Astrocyte (in vitro differentiated cells and primary cell): ENCODE measurements around the gene CPNE2. TPM values are rescaled to one million over a fixed set of nuclear protein-coding genes. Genes with fewer than 3 reads are reported as not detected.
A peak's percentile ranks its signal among the peaks of the same experiment; 100 is the strongest.

ENCODE experiments used
- DNase-seq: peaks from one replicate; pipeline ENCODE4 v3.0.0-alpha.2; 2010; ENCODE audit warnings: low read depth
- FAIRE-seq: peaks from 2 replicates; lab custom pipeline; 2011; peaks lifted over from hg19 to GRCh38; lab: Jason Lieb, UNC
- H2AFZ ChIP-seq: 2 replicates; pipeline ENCODE4 v1.6.0; 2012; ENCODE audit warnings: low read depth, low read length, inconsistent platforms
- H3K27ac ChIP-seq: 2 replicates; pipeline ENCODE4 v1.5.1; 2011; ENCODE audit warnings: low read depth, low read length, inconsistent platforms
- H3K27me3 ChIP-seq: 2 replicates; pipeline ENCODE4 v1.6.0; 2011; ENCODE audit warnings: low read length, inconsistent platforms; ENCODE audit not compliant: insufficient read depth
- H3K36me3 ChIP-seq: 2 replicates; pipeline ENCODE4 v1.5.1; 2011; ENCODE audit warnings: low read length, inconsistent platforms; ENCODE audit not compliant: insufficient read depth
- H3K4me1 ChIP-seq: 2 replicates; pipeline ENCODE4 v1.5.1; 2011; ENCODE audit warnings: low read length, inconsistent platforms; ENCODE audit not compliant: insufficient read depth
- H3K4me2 ChIP-seq: 2 replicates; pipeline ENCODE4 v1.6.0; 2012; ENCODE audit warnings: low read length, inconsistent platforms
- H3K4me3 ChIP-seq: 2 replicates; pipeline ENCODE4 v1.5.1; 2011; ENCODE audit warnings: low read depth, mild to moderate bottlenecking, low read length, inconsistent platforms; ENCODE audit not compliant: insufficient read depth
- H3K79me2 ChIP-seq: 2 replicates; pipeline ENCODE4 v1.6.0; 2012; ENCODE audit warnings: mild to moderate bottlenecking, low read length, inconsistent platforms; ENCODE audit not compliant: insufficient read depth
- H3K9ac ChIP-seq: 2 replicates; pipeline ENCODE4 v1.6.0; 2012; ENCODE audit warnings: mild to moderate bottlenecking, low read length, inconsistent platforms
- H3K9me3 ChIP-seq: 2 replicates; pipeline ENCODE4 v1.5.1; 2012; ENCODE audit warnings: low read depth, mild to moderate bottlenecking, low read length, inconsistent platforms; ENCODE audit not compliant: insufficient read depth
- H4K20me1 ChIP-seq: 2 replicates; pipeline ENCODE4 v1.6.0; 2012; ENCODE audit warnings: low read length, inconsistent platforms; ENCODE audit not compliant: insufficient read depth
- H3K27ac Mint-ChIP-seq: one replicate; pipeline ENCODE4 v1.8.0; 2021; ENCODE audit warnings: mild to moderate bottlenecking, mixed read lengths; ENCODE audit not compliant: unreplicated experiment
- H3K27me3 Mint-ChIP-seq: one replicate; pipeline ENCODE4 v1.8.0; 2021; ENCODE audit warnings: low read depth, mixed read lengths; ENCODE audit not compliant: unreplicated experiment
- H3K36me3 Mint-ChIP-seq: one replicate; pipeline ENCODE4 v1.8.0; 2021; ENCODE audit warnings: low read depth, mixed read lengths; ENCODE audit not compliant: unreplicated experiment
- H3K4me1 Mint-ChIP-seq: one replicate; pipeline ENCODE4 v1.8.0; 2021; ENCODE audit warnings: low read depth, mixed read lengths; ENCODE audit not compliant: unreplicated experiment
- H3K4me3 Mint-ChIP-seq: one replicate; pipeline ENCODE4 v1.8.0; 2021; ENCODE audit warnings: mild to moderate bottlenecking, moderate library complexity, mixed read lengths; ENCODE audit not compliant: unreplicated experiment
- H3K9me3 Mint-ChIP-seq: one replicate; pipeline ENCODE4 v1.8.0; 2021; ENCODE audit warnings: mild to moderate bottlenecking, mixed read lengths; ENCODE audit not compliant: unreplicated experiment
- EZH2 ChIP-seq: IDR thresholded peaks from 2 replicates; pipeline ENCODE4 v1.6.1; 2012; ENCODE audit warnings: mild to moderate bottlenecking, low read length, inconsistent platforms; ENCODE audit not compliant: insufficient read depth
- total RNA-seq: library from RNA; stranded (reverse); gene quantifications from 2 replicates; pipeline ENCODE4 v1.2.1, GENCODE V29; 2021
- TF ChIP-seq, protein P1 (sequence below): IDR thresholded peaks from 2 replicates; pipeline ENCODE4 v1.5.1; 2011; ENCODE audit warnings: low read depth, mild to moderate bottlenecking, inconsistent platforms, low read length, moderate library complexity; ENCODE audit not compliant: insufficient read depth

Gene CPNE2
- total RNA-seq, 1 donor from 2014 or later, result 19.3 TPM

DNA sequence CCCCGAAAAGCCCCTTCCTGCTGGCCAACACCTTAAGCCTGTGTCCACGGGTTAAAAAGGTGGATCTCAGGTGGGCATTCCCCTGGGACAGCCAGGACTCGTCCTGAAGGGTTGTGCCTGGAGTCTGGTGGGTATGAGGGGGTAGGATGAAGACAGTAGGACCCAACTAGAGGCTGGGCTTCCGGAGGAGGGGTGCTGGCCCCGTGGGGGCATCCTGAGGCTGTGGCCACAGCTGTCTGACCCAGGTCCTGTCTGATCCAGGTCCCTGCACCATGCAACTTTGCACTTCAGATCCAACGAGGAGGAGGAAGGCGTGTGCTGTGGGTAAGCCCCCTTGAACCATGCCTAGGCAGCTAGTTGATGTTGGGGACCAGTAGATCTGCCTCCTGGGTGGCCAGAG is 37.6 kb upstream of the CPNE2 start:
- Histone ChIP-seq H3K4me3 (no peak overlapping the region), H3K79me2 (no peaks in the 10 kb centered on the region), H3K9ac (no peak overlapping the region), H3K27me3 (no peaks in the 10 kb centered on the region), H3K27ac (no peak overlapping the region), H2AFZ (no peak overlapping the region), H3K4me2 (no peak overlapping the region), H3K4me1 (no peaks in the 10 kb centered on the region), H3K36me3 (no peaks in the 10 kb centered on the region), H4K20me1 (no peaks in the 10 kb centered on the region), H3K9me3 (no peaks in the 10 kb centered on the region)
- DNase-seq (no peak), FAIRE-seq (no peak)
- Mint-ChIP-seq H3K27ac (no peak overlapping the region), H3K27me3 (peaks cover 21% of the 10 kb centered on the region), H3K36me3 (peaks cover 32% of the 10 kb centered on the region), H3K4me3 (no peak overlapping the region), H3K4me1 (no peaks in the 10 kb centered on the region), H3K9me3 (no peaks in the 10 kb centered on the region)
- TF ChIP-seq EZH2, result no peak

DNA sequence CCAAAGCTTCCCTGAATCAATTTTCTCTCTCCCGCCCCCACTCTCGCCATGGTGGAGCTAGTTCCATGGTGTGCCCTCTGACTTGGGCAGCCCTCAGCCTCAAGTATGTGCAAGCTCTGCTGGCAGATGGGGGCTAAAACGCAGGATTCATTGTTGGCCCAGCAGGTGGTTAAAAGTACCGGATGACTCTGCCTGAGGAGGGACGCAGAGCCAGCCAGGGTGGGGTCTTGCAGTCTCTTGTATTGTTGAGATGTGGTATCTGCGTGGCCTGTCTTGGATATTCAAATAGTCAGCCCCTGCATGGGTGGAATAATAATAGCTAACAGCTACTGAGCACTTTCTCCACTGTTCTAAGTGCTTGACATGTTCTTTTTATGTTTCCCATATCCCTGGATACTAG is 36.7 kb upstream of the CPNE2 start:
- peaks cover 21% of the 10 kb centered on the region for H3K27me3 Mint-ChIP-seq
- TF ChIP-seq, protein P1, sequence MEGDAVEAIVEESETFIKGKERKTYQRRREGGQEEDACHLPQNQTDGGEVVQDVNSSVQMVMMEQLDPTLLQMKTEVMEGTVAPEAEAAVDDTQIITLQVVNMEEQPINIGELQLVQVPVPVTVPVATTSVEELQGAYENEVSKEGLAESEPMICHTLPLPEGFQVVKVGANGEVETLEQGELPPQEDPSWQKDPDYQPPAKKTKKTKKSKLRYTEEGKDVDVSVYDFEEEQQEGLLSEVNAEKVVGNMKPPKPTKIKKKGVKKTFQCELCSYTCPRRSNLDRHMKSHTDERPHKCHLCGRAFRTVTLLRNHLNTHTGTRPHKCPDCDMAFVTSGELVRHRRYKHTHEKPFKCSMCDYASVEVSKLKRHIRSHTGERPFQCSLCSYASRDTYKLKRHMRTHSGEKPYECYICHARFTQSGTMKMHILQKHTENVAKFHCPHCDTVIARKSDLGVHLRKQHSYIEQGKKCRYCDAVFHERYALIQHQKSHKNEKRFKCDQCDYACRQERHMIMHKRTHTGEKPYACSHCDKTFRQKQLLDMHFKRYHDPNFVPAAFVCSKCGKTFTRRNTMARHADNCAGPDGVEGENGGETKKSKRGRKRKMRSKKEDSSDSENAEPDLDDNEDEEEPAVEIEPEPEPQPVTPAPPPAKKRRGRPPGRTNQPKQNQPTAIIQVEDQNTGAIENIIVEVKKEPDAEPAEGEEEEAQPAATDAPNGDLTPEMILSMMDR, result no peak
- no peak for TF ChIP-seq EZH2
- H3K36me3 ChIP-seq, result peaks cover 3% of the 10 kb centered on the region
- no peaks in the 10 kb centered on the region for H4K20me1 ChIP-seq
- H3K9ac ChIP-seq, result no peak overlapping the region
- H3K27ac Mint-ChIP-seq, result no peak overlapping the region
- no peaks in the 10 kb centered on the region for H3K79me2 ChIP-seq
- no peak for DNase-seq
- H3K4me2 ChIP-seq, result no peak overlapping the region
- H3K4me1 ChIP-seq, result peaks cover 2% of the 10 kb centered on the region
- H3K4me3 ChIP-seq, result no peak overlapping the region
- H3K36me3 Mint-ChIP-seq, result peaks cover 32% of the 10 kb centered on the region
- no peaks in the 10 kb centered on the region for H3K4me1 Mint-ChIP-seq
- H2AFZ ChIP-seq, result no peak overlapping the region
- H3K27ac ChIP-seq, result no peak overlapping the region
- no peaks in the 10 kb centered on the region for H3K27me3 ChIP-seq
- no peak overlapping the region for H3K4me3 Mint-ChIP-seq
- FAIRE-seq, result no peak
- H3K9me3 Mint-ChIP-seq, result peaks cover 2% of the 10 kb centered on the region
- no peaks in the 10 kb centered on the region for H3K9me3 ChIP-seq

DNA sequence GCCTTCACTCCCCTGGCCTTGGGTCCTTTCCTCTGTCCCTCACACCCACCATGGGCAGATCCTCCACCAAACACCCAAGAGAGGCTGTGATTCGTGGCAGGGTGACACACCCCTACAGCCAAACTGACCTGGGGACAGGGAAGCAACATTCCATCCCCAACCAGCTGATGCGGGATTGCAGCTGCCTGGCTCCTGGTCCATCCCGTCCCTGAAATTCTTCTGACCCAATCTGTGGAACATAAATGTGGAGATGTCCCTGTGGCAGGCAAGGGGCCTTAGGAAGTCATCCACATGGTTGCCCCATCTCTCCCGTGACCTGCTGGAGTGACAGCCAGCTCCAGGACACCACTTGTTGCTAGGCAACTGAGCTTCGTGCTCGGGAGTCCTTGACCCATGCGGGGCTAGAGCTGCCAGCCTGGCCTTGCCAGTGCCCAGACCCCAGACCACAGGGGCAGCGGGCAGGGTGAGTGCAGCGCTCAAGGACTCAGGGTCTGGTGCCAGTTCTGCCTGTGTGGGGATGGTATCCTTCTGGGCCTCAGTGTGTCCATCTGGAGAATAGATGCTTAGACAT is 34.0 kb upstream of the CPNE2 start:
- Histone ChIP-seq H3K4me3 (no peak overlapping the region), H3K27ac (no peak overlapping the region), H3K9ac (no peak overlapping the region), H3K79me2 (no peaks in the 10 kb centered on the region), H3K27me3 (no peaks in the 10 kb centered on the region), H3K4me1 (peaks cover 9% of the 10 kb centered on the region), H3K4me2 (no peak overlapping the region), H3K9me3 (no peaks in the 10 kb centered on the region), H4K20me1 (no peaks in the 10 kb centered on the region), H2AFZ (no peak overlapping the region), H3K36me3 (peaks cover 3% of the 10 kb centered on the region)
- FAIRE-seq (no peak), DNase-seq (no peak)
- H3K4me1 Mint-ChIP-seq, result no peaks in the 10 kb centered on the region
- TF ChIP-seq, protein P1, result no peak
- no peak for TF ChIP-seq EZH2
- peaks cover 31% of the 10 kb centered on the region for H3K36me3 Mint-ChIP-seq
- H3K27me3 Mint-ChIP-seq, result peaks cover 17% of the 10 kb centered on the region
- peak overlapping the region; percentile 40 for H3K4me3 Mint-ChIP-seq
- H3K27ac Mint-ChIP-seq, result no peak overlapping the region
- H3K9me3 Mint-ChIP-seq, result peaks cover 2% of the 10 kb centered on the region
